ENCODE data around the gene NIPA2.

GRCh38 chr15:22863356-22863755 is 24.9 kb downstream of the NIPA2 start:
- TF ChIP-seq CREB1 (IDR thresholded peaks at IDR 0.05) (no peak), CREB1 (CRISPR knock-in tag; IDR thresholded peaks at IDR 0.05) (no peak), ZBTB44 (CRISPR knock-in tag; IDR thresholded peaks at IDR 0.05) (no peak), SRF (IDR thresholded peaks at IDR 0.05; ENCODE audit: low read depth, low read length) (no peak), POLR2A (IDR thresholded peaks at IDR 0.05; ENCODE audit: insufficient read depth in 1 of 2, low read depth in 2 of 2, low read length in 2 of 2) (no peak), MED13 (CRISPR knock-in tag; IDR thresholded peaks at IDR 0.05) (no peak), ZNF326 (CRISPR knock-in tag; IDR thresholded peaks at IDR 0.05; ENCODE audit: borderline replicate concordance) (no peak), KAT2B (IDR thresholded peaks at IDR 0.05; ENCODE audit: borderline replicate concordance, low read depth, low read length) (no peak), NFIB (CRISPR knock-in tag; IDR thresholded peaks at IDR 0.05; ENCODE audit: borderline replicate concordance) (no peak), ZNF441 (CRISPR knock-in tag; IDR thresholded peaks at IDR 0.05; ENCODE audit: borderline replicate concordance) (no peak), EZH2 (conservative IDR thresholded peaks at IDR 0.05; ENCODE audit: low read depth, low read length) (no peak)
- TF ChIP-seq, protein P1, sequence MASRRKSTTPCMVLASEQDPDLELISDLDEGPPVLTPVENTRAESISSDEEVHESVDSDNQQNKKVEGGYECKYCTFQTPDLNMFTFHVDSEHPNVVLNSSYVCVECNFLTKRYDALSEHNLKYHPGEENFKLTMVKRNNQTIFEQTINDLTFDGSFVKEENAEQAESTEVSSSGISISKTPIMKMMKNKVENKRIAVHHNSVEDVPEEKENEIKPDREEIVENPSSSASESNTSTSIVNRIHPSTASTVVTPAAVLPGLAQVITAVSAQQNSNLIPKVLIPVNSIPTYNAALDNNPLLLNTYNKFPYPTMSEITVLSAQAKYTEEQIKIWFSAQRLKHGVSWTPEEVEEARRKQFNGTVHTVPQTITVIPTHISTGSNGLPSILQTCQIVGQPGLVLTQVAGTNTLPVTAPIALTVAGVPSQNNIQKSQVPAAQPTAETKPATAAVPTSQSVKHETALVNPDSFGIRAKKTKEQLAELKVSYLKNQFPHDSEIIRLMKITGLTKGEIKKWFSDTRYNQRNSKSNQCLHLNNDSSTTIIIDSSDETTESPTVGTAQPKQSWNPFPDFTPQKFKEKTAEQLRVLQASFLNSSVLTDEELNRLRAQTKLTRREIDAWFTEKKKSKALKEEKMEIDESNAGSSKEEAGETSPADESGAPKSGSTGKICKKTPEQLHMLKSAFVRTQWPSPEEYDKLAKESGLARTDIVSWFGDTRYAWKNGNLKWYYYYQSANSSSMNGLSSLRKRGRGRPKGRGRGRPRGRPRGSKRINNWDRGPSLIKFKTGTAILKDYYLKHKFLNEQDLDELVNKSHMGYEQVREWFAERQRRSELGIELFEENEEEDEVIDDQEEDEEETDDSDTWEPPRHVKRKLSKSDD (CRISPR knock-in tag; IDR thresholded peaks at IDR 0.05; ENCODE audit: low read depth): no peak
- TF ChIP-seq, protein P2, sequence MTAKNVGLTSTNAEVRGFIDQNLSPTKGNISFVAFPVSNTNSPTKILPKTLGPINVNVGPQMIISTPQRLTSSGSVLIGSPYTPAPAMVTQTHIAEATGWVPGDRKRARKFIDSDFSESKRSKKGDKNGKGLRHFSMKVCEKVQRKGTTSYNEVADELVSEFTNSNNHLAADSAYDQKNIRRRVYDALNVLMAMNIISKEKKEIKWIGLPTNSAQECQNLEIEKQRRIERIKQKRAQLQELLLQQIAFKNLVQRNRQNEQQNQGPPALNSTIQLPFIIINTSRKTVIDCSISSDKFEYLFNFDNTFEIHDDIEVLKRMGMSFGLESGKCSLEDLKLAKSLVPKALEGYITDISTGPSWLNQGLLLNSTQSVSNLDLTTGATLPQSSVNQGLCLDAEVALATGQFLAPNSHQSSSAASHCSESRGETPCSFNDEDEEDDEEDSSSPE (CRISPR knock-in tag; IDR thresholded peaks at IDR 0.05): no peak
- TF ChIP-seq, protein P3, sequence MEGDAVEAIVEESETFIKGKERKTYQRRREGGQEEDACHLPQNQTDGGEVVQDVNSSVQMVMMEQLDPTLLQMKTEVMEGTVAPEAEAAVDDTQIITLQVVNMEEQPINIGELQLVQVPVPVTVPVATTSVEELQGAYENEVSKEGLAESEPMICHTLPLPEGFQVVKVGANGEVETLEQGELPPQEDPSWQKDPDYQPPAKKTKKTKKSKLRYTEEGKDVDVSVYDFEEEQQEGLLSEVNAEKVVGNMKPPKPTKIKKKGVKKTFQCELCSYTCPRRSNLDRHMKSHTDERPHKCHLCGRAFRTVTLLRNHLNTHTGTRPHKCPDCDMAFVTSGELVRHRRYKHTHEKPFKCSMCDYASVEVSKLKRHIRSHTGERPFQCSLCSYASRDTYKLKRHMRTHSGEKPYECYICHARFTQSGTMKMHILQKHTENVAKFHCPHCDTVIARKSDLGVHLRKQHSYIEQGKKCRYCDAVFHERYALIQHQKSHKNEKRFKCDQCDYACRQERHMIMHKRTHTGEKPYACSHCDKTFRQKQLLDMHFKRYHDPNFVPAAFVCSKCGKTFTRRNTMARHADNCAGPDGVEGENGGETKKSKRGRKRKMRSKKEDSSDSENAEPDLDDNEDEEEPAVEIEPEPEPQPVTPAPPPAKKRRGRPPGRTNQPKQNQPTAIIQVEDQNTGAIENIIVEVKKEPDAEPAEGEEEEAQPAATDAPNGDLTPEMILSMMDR (CRISPR knock-in tag; IDR thresholded peaks at IDR 0.05): no peak
